Muscle layer of colon (tissue), 2 donors: ENCODE measurements around the gene KIAA0232.
"Not testable (repeated sequence)": the region's sequence is repeated elsewhere in the genome, so short reads cannot be mapped to it uniquely, and the experiment has no call there.

Source experiments
- H3K27ac ChIP-seq: one replicate; pipeline ENCODE4 v1.7.0; 2013; ENCODE audit warnings: low read depth, mild to moderate bottlenecking, low read length, moderate library complexity
- H3K27me3 ChIP-seq, 2 donors: one replicate each; pipeline ENCODE4 v1.7.0; 2013; ENCODE audit warnings: low read length in 2 of 2, mild to moderate bottlenecking in 2 of 2; ENCODE audit not compliant: insufficient read depth in 2 of 2, control insufficient read depth in 1 of 2
- H3K36me3 ChIP-seq: one replicate; pipeline ENCODE4 v1.7.0; 2013; ENCODE audit warnings: mild to moderate bottlenecking, low read length; ENCODE audit not compliant: insufficient read depth
- H3K4me1 ChIP-seq: one replicate; pipeline ENCODE4 v1.7.0; 2013; ENCODE audit warnings: mild to moderate bottlenecking, low read length; ENCODE audit not compliant: insufficient read depth
- H3K4me3 ChIP-seq, 2 donors: one replicate each; pipeline ENCODE4 v1.7.0; 2013; ENCODE audit warnings: low read length in 2 of 2, low read depth in 1 of 2, mild to moderate bottlenecking in 1 of 2, moderate library complexity in 1 of 2
- H3K9ac ChIP-seq: one replicate; pipeline ENCODE4 v1.7.0; 2013; ENCODE audit warnings: low read length
- H3K9me3 ChIP-seq: one replicate; pipeline ENCODE4 v1.7.0; 2013; ENCODE audit warnings: mild to moderate bottlenecking, low read length
- donor health status: abdominal sarcoma.
- donor health status: Adenocarcinoma of cecum.

KIAA0232 gene

GRCh38 chr4:6749340-6750171 is 33.0 kb upstream of the KIAA0232 start:
- Histone ChIP-seq H3K27ac (no peak overlapping the region), H3K9me3 (no peaks in the 10 kb centered on the region)

DNA sequence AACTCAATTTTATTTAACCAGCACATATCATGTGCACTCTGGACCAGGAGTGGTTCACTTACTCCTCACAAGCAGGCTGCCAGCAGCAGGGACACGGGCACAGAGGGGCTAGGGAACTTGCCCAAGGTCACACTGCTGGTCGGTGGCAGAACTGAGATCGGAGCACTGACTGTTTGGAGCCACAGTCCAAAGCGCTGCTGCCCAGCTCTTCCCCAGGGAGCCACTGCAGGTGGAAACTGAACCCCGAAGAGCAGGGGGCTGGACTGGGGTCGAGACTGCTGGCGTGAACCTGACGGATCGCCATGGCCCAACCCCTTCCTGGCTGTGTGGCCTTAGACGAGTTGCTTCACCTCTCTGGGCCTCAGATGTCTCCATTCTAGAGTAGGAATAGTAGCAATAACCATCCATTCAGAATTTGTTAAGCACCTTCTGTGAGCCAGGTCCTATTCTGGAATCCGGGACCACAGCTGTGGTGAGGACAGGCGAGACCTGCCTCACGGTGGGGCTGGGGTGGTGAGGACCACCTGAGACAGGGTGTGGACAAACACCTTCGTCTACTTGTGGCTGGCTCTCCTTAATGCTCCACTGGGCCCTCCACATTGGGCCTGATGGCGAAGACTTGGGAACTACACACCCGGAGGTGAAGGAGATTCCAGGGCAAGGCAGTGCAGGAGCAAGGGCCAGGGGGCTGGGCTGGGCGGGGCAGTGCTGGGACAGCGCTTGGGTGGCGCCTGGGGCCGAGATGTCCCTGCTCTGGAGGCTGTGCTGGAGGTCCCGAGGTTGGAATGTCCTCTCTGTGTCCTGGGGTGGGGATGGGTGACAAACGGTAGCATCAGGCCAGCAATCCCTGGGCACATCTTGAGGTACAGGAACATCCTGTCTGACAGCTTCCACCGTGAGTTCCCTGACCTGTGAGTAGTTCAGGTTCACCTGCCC is 32.0 kb upstream of the KIAA0232 start:
- Histone ChIP-seq H3K36me3 (no peaks in the 10 kb centered on the region), H3K9me3 (no peaks in the 10 kb centered on the region), H3K27me3 (no peaks in the 10 kb centered on the region), H3K4me1 (peaks cover 15% of the 10 kb centered on the region), H3K27ac (no peak overlapping the region), H3K9ac (no peak overlapping the region), H3K4me3 (no peak overlapping the region)

More at GRCh38 chr4:6749340-6750171, 33.0 kb upstream of the KIAA0232 start:
- H3K4me1 ChIP-seq: peaks cover 15% of the 10 kb centered on the region
- H3K4me3 ChIP-seq: no peak overlapping the region
- no peak overlapping the region for H3K9ac ChIP-seq
- no peaks in the 10 kb centered on the region for H3K36me3 ChIP-seq
- no peaks in the 10 kb centered on the region for H3K27me3 ChIP-seq

- no peaks in the 10 kb centered on the region for H3K27me3 ChIP-seq
- no peak overlapping the region for H3K4me3 ChIP-seq
- H3K36me3 ChIP-seq: no peaks in the 10 kb centered on the region
- no peak overlapping the region for H3K9ac ChIP-seq
- no peak overlapping the region for H3K27ac ChIP-seq
- H3K4me1 ChIP-seq: peaks cover 14% of the 10 kb centered on the region
- no peaks in the 10 kb centered on the region for H3K9me3 ChIP-seq
Measured at GRCh38 chr4:6751611-6752485, 30.7 kb upstream of the KIAA0232 start.

- Histone ChIP-seq H3K4me1 (peaks cover 8% of the 10 kb centered on the region), H3K9ac (no peak overlapping the region), H3K27ac (no peak overlapping the region), H3K9me3 (no peaks in the 10 kb centered on the region), H3K36me3 (no peaks in the 10 kb centered on the region), H3K27me3 (no peaks in the 10 kb centered on the region), H3K4me3 (no peak overlapping the region)
Measured at GRCh38 chr4:6752486-6752829, 30.1 kb upstream of the KIAA0232 start.

- no peaks in the 10 kb centered on the region for H3K9me3 ChIP-seq
- no peak overlapping the region for H3K27ac ChIP-seq
- H3K36me3 ChIP-seq: no peaks in the 10 kb centered on the region
- no peak overlapping the region for H3K9ac ChIP-seq
- H3K4me3 ChIP-seq: no peak overlapping the region
- peaks cover 5% of the 10 kb centered on the region for H3K4me1 ChIP-seq
- no peaks in the 10 kb centered on the region for H3K27me3 ChIP-seq
Measured at GRCh38 chr4:6753103-6753560, 29.4 kb upstream of the KIAA0232 start.

DNA sequence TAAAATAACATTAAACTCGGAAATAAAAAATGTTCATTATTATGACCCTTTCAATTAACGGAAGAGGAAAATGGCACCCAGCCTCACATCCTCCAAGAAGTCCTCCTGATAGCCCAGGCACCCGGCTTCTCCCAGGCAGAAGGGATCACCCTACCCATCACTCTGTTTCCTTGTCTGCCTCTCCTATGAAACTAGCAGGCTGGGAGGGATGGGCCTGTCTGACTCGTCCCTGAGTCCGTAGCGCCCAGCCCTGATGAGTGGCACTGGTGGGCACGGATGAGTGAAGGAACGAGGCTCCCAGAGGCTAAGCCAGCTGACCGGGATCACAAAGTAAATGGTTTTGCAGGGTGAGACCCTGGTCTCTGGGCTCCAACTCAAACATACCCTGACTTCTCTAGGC is 28.6 kb upstream of the KIAA0232 start:
- no peaks in the 10 kb centered on the region for H3K27me3 ChIP-seq
- no peak overlapping the region for H3K4me3 ChIP-seq
- H3K36me3 ChIP-seq: no peaks in the 10 kb centered on the region
- no peak overlapping the region for H3K27ac ChIP-seq
- H3K9me3 ChIP-seq: no peaks in the 10 kb centered on the region
- peaks cover 4% of the 10 kb centered on the region for H3K4me1 ChIP-seq
- H3K9ac ChIP-seq: no peak overlapping the region

- Histone ChIP-seq H3K27ac (no peak overlapping the region), H3K9me3 (no peaks in the 10 kb centered on the region), H3K4me1 (no peaks in the 10 kb centered on the region), H3K4me3 (no peak overlapping the region), H3K27me3 (no peaks in the 10 kb centered on the region), H3K9ac (no peak overlapping the region), H3K36me3 (no peaks in the 10 kb centered on the region)
Measured at GRCh38 chr4:6754481-6755087, 27.9 kb upstream of the KIAA0232 start.

DNA sequence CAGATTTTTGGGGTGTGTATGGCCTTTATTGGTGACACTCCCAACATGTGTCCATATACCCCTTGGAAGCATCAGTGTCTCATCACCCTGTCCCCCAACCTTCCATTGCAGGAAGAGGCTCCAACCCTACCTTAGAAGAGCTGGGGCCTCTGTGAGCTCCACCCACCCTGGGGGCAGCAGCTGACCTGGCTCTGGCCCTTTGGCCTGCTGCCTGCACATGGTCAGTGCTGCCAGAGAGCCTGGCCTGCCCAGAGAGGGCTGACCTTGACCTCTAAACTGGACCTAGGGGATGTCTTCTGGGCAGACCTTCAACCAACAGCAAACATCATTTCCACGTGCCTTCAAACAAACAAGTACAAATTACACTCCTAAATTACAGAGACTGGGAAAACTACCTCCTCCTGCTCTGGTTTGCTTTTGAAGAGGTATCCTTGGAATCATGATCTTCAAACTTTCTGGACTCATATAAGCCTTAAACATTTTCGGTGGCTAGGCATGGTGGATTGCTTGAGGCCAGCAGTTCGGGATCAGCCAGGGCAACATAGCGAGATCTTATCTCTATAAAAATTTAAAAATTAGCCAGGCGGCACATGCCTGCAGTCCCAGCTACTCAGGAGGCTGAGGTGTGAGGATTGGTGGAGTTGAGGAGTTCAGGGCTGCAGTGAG is 27.3 kb upstream of the KIAA0232 start:
- H3K27ac ChIP-seq: no peak overlapping the region
- no peaks in the 10 kb centered on the region for H3K36me3 ChIP-seq
- no peak overlapping the region for H3K4me3 ChIP-seq
- H3K27me3 ChIP-seq: no peaks in the 10 kb centered on the region
- no peaks in the 10 kb centered on the region for H3K4me1 ChIP-seq
- H3K9me3 ChIP-seq: no peaks in the 10 kb centered on the region
- H3K9ac ChIP-seq: no peak overlapping the region

GRCh38 chr4:6756345-6756744 is 26.2 kb upstream of the KIAA0232 start:
- H3K4me1 ChIP-seq, H3K9me3 ChIP-seq, H3K27ac ChIP-seq, H3K4me3 ChIP-seq, H3K36me3 ChIP-seq, H3K9ac ChIP-seq, H3K27me3 ChIP-seq: not testable (repeated sequence)

GRCh38 chr4:6758728-6759127 is 23.8 kb upstream of the KIAA0232 start:
- Histone ChIP-seq H3K4me3 (no peak overlapping the region), H3K27me3 (no peaks in the 10 kb centered on the region), H3K4me1 (no peaks in the 10 kb centered on the region), H3K9ac (no peak overlapping the region), H3K36me3 (no peaks in the 10 kb centered on the region), H3K9me3 (no peaks in the 10 kb centered on the region), H3K27ac (no peak overlapping the region)
